BLaER1 (cell line): ENCODE data around the gene CITED1.

Source experiments
- H3K27ac ChIP-seq: shearing (Covaris generic); formaldehyde crosslinking; 2 replicates; pipeline ENCODE4 v1.8.1; 2022
- H3K27me3 ChIP-seq: shearing (Covaris generic); formaldehyde crosslinking; 2 replicates; pipeline ENCODE4 v1.8.1; 2022
- H3K36me3 ChIP-seq: shearing (Covaris generic); formaldehyde crosslinking; 2 replicates; pipeline ENCODE4 v1.8.1; 2022
- H3K4me1 ChIP-seq: shearing (Covaris generic); formaldehyde crosslinking; 2 replicates; pipeline ENCODE4 v1.8.1; 2022
- H3K4me2 ChIP-seq: shearing (Covaris generic); formaldehyde crosslinking; 2 replicates; pipeline ENCODE4 v1.8.1; 2022
- H3K4me3 ChIP-seq: shearing (Covaris generic); formaldehyde crosslinking; 2 replicates; pipeline ENCODE4 v1.8.1; 2022
- H3K9ac ChIP-seq: shearing (Covaris generic); formaldehyde crosslinking; 2 replicates; pipeline ENCODE4 v1.8.1; 2022
- H3K9me3 ChIP-seq: shearing (Covaris generic); formaldehyde crosslinking; 2 replicates; pipeline ENCODE4 v1.8.1; 2022
- H4K20me1 ChIP-seq: shearing (Covaris generic); formaldehyde crosslinking; 2 replicates; pipeline ENCODE4 v1.8.1; 2022
- Cebpa-rat ChIP-seq: shearing (Covaris generic); IDR thresholded peaks from 2 replicates; pipeline ENCODE4 v1.8.1; 2022

CITED1 gene

DNA sequence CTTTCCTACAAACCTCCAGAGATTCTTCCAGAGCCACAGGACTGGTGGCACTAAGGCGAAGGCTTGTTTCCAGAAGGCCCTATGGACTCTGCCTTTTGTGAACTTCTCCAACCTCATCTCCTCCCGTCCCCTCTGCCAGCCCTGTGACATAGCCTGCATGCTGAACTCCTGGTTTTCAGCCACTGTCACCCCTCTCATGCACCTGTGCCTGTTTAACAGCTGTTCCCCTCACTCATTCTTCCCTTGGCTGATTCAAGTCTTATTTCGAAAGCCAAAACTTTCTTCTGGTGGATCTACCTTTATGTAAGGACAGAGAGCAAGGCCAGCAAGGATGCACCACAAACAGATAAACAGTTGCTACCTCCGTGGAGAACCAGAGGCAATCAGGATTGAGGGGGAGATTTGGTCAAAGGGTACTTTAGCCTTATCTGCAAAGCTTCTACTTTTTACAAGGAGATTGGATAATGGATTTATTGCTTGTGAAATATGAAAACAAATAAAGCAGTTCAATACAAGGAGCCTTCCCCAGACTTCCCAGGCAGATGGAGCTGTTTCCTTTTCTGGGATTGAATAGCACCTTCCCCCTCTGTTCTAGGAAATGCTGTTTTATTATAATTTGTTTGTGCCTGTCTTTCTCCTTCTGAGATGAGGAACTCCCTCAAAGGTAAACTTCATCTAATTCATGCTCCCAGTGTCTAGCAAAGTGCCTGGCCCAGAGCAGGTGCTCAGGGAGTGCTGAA is 5.7 kb downstream of the CITED1 start:
- H3K27ac ChIP-seq = no peak overlapping the region
- H3K4me2 ChIP-seq = no peak overlapping the region
- peaks cover 18% of the 10 kb centered on the region for H4K20me1 ChIP-seq
- H3K36me3 ChIP-seq = no peaks in the 10 kb centered on the region
- H3K27me3 ChIP-seq = peaks cover 58% of the 10 kb centered on the region
- TF ChIP-seq Cebpa-rat = no peak
- peaks cover 4% of the 10 kb centered on the region; the same call in 1 of the 2 replicates for H3K9me3 ChIP-seq
- no peak overlapping the region for H3K4me3 ChIP-seq
- H3K4me1 ChIP-seq = no peaks in the 10 kb centered on the region
- no peak overlapping the region for H3K9ac ChIP-seq

DNA sequence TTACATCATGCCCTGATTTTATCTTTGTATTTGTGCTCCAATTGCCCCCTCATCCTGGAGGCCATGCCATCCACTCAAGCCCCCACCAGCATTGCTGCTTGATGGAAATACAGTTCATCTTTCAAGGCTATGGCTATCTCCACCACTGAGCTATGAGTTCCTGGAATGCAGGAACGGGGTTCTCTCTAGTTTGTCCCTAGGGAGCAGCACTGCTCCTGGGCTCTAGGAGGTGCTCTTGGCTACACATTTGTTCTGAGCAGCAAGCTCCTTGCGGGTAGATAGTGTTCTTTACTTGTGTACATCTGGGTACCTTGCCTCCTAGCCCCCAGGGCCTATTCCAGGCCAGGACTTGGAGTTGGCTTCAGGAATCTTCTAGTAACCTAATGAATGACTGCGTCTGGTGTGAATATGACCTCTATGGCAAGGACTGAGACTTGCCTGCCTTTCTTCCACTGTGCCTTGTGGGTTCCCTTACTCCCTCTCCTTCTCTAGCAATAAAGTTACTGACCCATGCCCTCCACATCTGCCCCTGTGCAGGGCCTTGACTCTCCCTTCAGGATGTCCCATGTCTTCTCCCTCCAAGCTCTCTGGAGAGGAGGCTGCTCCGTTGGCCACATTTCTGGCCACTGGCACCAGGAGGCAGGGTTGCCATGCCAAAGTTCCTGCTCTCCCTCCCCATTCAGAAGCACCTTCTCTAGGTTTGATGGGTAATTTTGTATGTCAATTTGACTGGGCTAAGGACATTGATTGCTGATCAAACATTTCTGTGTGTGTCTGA is 7.6 kb downstream of the CITED1 start:
- Histone ChIP-seq H3K4me3 (no peak overlapping the region), H3K4me1 (no peaks in the 10 kb centered on the region), H3K27me3 (peaks cover 39% of the 10 kb centered on the region), H3K4me2 (no peak overlapping the region), H3K27ac (no peak overlapping the region), H4K20me1 (0 out of 2 replicates have a peak, but pooled peaks cover under 1% of the 10 kb centered on the region), H3K9me3 (no peaks in the 10 kb centered on the region), H3K36me3 (no peaks in the 10 kb centered on the region), H3K9ac (no peak overlapping the region)
- TF ChIP-seq Cebpa-rat = no peak

- no peak overlapping the region for H3K4me3 ChIP-seq
- 0 out of 2 replicates have a peak, but pooled peaks cover 4% of the 10 kb centered on the region for H3K9me3 ChIP-seq
- H3K36me3 ChIP-seq = no peaks in the 10 kb centered on the region
- no peak overlapping the region for H3K9ac ChIP-seq
- H3K27me3 ChIP-seq = peaks cover 27% of the 10 kb centered on the region; the same call in 1 of the 2 replicates
- TF ChIP-seq Cebpa-rat = no peak
- H3K27ac ChIP-seq = no peak overlapping the region
- H3K4me1 ChIP-seq = no peaks in the 10 kb centered on the region
- no peaks in the 10 kb centered on the region for H4K20me1 ChIP-seq
- H3K4me2 ChIP-seq = no peak overlapping the region
Observed at GRCh38 chrX:72296991-72297390, 8.7 kb downstream of the CITED1 start.

DNA sequence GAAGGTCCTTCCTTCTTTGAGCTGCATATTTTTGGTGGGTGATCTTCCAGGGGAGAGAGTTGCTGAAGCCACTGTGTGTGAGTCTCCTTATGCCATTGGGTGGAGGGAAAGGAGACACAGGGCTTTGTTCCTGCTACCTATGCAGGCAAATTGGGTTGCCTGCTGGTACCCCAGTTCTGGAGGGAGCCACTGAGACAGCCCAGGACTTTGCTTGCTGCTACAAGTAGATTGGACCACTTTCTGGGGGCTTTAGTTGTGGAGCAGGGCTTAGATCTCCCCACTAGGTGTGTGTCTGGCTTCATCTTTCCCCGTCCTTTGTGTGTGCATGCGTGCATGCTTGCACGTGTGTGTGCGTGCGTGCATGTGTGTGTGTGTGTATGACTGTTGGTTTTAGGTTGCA is 10.0 kb downstream of the CITED1 start:
- Histone ChIP-seq H3K4me1 (no peaks in the 10 kb centered on the region), H3K36me3 (no peaks in the 10 kb centered on the region), H3K27ac (no peak overlapping the region), H3K4me3 (no peak overlapping the region), H4K20me1 (no peaks in the 10 kb centered on the region), H3K4me2 (no peak overlapping the region), H3K27me3 (peaks cover 15% of the 10 kb centered on the region; the same call in 1 of the 2 replicates), H3K9me3 (0 out of 2 replicates have a peak, but pooled peaks cover 4% of the 10 kb centered on the region), H3K9ac (no peak overlapping the region)
- no peak for TF ChIP-seq Cebpa-rat

DNA sequence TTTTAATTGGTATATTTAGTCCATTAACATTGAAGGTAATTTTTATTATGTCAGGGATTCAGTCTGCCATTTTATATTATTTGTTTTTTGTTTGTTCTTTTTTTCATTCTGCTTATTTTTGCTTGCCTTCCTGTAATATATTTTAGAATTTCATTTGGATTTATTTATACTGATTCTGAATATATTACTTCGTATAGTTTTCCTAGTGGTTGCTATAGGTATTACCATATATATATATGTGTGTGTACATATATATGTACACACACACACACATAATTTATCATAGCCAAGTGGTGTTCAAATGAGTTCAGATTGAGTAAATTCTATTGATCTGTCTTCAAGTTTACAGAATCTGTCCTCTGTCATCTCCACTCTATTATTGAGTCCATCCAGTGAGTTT is 11.2 kb downstream of the CITED1 start:
- Histone ChIP-seq H3K9ac (no peak overlapping the region), H3K36me3 (no peaks in the 10 kb centered on the region), H3K27me3 (peaks cover 5% of the 10 kb centered on the region; the same call in 1 of the 2 replicates), H4K20me1 (no peaks in the 10 kb centered on the region), H3K9me3 (0 out of 2 replicates have a peak, but pooled peaks cover 4% of the 10 kb centered on the region), H3K27ac (no peak overlapping the region), H3K4me1 (no peaks in the 10 kb centered on the region), H3K4me3 (no peak overlapping the region), H3K4me2 (no peak overlapping the region)
- no peak for TF ChIP-seq Cebpa-rat

DNA sequence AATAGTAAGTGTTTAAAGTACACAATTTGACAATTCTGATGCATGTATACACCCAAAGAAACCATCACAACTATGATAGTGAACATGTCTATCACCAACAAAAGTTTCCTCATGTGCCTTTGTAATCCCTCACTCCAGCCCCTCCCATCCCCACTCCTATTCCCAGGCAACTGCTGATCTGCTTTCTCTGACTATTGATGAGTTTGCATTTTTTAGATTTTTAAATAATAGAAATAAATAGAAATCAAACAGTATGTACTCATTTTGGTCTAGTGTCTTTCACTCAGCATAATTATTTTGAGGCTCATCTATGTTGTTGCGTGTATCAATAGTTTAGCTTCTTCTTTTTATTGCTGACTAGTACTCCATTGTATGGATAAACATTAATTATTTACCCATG is 23.4 kb downstream of the CITED1 start:
- Histone ChIP-seq H3K4me3 (no peak overlapping the region), H3K4me2 (no peak overlapping the region), H4K20me1 (no peaks in the 10 kb centered on the region), H3K27ac (no peak overlapping the region), H3K4me1 (no peaks in the 10 kb centered on the region), H3K9me3 (no peaks in the 10 kb centered on the region), H3K36me3 (no peaks in the 10 kb centered on the region), H3K27me3 (no peaks in the 10 kb centered on the region), H3K9ac (no peak overlapping the region)
- TF ChIP-seq Cebpa-rat = no peak

GRCh38 chrX:72280321-72280845 is 25.3 kb downstream of the CITED1 start:
- no peaks in the 10 kb centered on the region for H3K9me3 ChIP-seq
- no peak overlapping the region for H3K9ac ChIP-seq
- no peak for TF ChIP-seq Cebpa-rat
- peaks cover 8% of the 10 kb centered on the region for H3K4me1 ChIP-seq
- peaks cover 8% of the 10 kb centered on the region for H4K20me1 ChIP-seq
- no peak overlapping the region for H3K4me3 ChIP-seq
- H3K27ac ChIP-seq = no peak overlapping the region
- no peak overlapping the region for H3K4me2 ChIP-seq
- no peaks in the 10 kb centered on the region for H3K27me3 ChIP-seq
- H3K36me3 ChIP-seq = peaks cover 7% of the 10 kb centered on the region

GRCh38 chrX:72276478-72276953 is 29.2 kb downstream of the CITED1 start:
- H3K4me3 ChIP-seq = peak overlapping the region; percentile 97
- peaks cover 46% of the 10 kb centered on the region for H3K36me3 ChIP-seq
- no peaks in the 10 kb centered on the region for H3K9me3 ChIP-seq
- H3K27me3 ChIP-seq = no peaks in the 10 kb centered on the region
- no peak for TF ChIP-seq Cebpa-rat
- H4K20me1 ChIP-seq = peaks cover 47% of the 10 kb centered on the region
- H3K4me1 ChIP-seq = peaks cover 44% of the 10 kb centered on the region
- peak overlapping the region; percentile 99 for H3K27ac ChIP-seq
- peak overlapping the region; percentile 94 for H3K4me2 ChIP-seq
- H3K9ac ChIP-seq = peak overlapping the region; percentile 100

- no peaks in the 10 kb centered on the region for H3K9me3 ChIP-seq
- H3K27me3 ChIP-seq = no peaks in the 10 kb centered on the region
- H3K4me3 ChIP-seq = peak overlapping the region; percentile 97
- H3K27ac ChIP-seq = 0 out of 2 replicates have a peak overlapping the region, but pooled peaks have one; percentile 99
- no peak for TF ChIP-seq Cebpa-rat
- H3K36me3 ChIP-seq = peaks cover 66% of the 10 kb centered on the region
- H3K4me1 ChIP-seq = peaks cover 44% of the 10 kb centered on the region
- peak overlapping the region; percentile 94 for H3K4me2 ChIP-seq
- peak overlapping the region; percentile 100 for H3K9ac ChIP-seq
- H4K20me1 ChIP-seq = peaks cover 66% of the 10 kb centered on the region
Observed at GRCh38 chrX:72274526-72274925, 31.2 kb downstream of the CITED1 start.
